NCI-H2227 (cell line): Measurements from ENCODE around the gene TRIM27.
A peak's percentile ranks its signal among the peaks of the same experiment; 100 is the strongest.
"Not testable (repeated sequence)": the region's sequence is repeated elsewhere in the genome, so short reads cannot be mapped to it uniquely, and the experiment has no call there.

Experiments used
- DNase-seq: peaks from one replicate; lab custom pipeline; 2025; ENCODE audit not compliant: unreplicated experiment; lab: John Stamatoyannopoulos, UW

Gene TRIM27

DNA sequence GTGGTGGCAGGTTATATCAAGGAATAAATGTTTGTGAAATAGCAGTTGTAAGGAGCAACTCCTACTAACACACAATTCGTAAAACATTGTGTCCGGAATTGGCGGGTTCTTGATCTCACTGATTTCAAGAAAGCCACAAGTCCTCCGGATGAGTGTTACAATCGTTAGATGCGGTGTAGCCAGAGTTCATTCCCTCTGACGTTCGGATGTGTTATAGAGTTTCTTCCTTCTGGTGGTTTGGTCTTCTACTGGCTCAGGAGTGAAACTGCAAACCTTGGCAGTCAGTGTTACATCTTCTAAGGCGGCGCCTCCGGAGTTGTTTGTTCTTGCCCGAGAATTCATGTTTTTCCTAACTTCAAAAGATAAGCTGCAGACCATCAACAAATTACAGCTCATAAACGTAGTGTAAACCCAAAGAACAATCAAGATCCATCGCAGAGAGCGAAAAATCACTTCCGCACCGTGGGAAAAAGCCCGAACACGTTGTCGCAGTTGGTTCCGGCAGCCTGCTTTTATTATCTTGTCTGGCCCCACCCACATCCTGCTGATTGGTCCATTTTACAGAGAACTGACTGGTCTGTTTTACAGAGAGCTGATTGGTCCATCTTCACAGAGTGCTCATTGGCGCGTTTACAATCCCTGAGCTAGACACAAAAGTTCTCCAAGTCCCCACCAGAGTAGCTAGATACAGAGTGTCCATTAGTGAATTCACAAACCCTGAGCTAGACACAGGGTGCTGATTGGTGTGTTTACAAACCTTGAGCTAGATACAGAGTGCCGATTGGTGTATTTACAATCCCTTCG is 58.2 kb downstream of the TRIM27 start:
- peak; percentile 71 for DNase-seq

DNA sequence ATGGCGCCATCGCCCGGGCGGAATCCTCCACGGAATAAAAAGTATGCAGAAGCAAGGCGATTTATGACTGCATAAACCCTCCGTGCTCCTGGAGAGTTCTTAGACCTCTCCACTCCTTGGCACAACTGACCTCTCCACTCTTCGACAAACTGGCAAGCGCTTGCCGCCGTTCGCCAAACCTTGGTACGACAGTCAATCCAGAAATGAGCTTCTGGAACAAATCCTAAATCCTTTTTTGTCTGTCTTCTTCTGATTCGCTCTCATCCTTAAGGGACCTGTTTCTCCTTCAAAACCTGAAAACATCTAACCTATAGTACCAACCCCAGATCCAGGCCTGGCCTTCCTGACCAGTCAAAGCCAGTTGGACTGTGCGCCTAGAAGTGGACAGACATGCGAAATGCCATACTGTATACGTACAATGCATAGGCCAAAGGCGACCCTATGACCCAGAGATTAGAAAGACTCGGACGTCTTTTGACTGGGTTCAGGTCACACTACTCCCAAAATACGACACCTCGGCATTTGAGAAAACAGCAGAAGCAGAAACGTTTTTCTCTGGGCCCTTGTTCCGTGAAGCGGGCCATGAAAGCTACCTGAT is 59.4 kb downstream of the TRIM27 start:
- no peak for DNase-seq

DNA sequence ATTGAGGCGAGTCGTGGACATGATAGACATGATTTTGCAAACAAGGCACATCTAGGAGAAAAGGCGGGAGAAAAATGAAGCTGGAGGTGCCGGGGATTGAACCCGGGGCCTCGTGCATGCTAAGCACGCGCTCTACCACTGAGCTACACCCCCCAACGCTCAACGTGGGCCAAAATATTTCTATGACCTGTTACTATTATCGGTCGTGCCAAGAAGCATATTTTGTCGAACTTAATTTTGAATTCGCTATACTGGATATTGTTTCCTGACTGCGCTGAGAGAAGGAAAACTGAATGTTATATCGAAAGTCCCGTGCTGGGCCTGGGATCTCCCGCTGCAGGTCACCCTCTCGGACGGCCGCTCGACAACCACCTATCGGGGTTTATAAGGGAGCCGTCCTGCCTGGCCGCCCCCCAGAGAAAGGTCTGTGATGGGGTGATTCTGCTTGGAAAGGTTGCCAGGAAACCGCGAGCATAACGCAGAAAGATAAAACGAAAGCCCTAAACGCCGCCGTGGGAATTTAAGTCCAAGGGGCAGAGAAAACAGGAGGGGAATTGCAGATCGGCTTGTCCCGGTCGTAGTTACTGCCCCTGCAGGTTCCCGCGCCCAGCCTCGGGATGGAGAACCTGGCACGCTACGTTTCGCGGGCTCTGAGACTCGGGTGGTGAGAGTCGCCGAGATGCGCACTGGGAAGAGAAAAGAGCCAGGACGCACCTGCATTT is 60.0 kb downstream of the TRIM27 start:
- DNase-seq = peak; percentile 89

DNA sequence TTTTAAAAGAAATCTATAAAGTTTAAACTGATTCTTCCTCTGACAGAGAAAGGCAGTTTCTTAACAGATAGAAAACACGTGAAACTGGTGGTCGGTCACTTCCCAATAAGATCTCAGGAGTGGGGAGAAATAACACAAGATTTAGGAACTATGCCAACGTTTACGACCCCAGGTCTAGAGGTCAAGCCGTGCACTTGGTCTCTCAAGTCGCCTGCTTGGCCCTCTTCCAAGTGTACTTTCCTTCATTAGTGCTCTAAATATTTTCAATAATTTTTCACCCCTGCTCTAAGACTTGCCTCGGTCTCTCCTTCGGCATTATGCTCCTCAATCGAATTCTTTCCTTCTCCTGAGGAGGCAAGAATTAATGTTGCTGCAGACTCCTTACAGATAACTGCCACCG is 61.7 kb downstream of the TRIM27 start:
- DNase-seq = no peak

DNA sequence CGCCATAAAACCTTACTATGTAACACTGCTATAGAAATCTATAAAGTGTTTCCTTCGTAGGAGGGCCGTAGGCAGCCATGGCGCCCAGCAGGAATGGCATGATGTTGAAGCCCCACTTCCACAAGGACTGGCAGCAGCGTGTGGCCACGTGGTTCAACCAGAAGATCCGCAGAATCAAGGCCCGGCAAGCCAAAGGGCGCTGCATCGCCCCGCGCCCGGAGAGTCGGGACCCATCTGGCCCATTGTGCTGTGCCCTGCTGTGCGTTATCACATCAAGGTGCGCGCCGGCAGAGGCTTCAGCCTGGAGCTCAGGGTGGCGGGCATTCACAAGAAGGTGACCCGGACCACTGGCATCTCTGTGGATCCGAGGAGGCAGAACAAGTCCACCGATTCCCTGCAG is 62.4 kb downstream of the TRIM27 start:
- DNase-seq = no peak

DNA sequence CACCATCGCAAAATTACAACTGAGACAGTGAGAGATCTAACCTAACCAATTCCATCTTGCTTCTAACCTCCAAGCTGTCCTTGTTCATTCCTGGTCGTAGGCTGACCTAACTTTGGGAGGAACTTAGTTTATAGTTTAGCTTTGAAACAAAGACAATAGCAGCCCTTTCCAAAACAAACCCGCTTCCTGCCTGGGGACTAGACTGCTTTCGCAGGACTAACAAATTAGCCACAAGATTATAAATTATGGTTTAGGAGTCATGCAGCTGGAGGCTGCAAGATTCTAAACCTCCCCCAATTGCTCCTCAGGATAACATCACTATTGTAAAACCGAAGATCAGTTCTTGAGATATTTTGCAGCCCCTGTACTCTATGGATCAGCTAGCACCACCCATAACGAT is 63.2 kb downstream of the TRIM27 start:
- DNase-seq = no peak

DNA sequence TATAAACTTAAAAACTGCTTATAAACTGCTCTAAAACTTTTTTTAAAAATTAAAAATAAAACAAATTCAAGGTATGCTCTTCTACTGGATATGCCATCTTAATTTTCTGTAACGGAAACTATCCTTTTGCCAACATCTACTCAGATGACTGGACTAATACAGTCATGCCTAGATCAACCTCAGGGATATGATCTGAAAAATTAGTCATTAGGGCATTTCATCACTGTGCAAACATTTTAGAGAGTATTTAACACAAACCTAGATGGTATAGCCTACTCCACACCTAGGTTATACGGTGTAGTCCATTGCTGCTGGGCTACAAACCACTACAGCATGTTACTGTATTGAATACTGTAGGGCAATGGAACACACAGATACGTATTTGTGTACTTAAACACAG is 64.8 kb downstream of the TRIM27 start:
- no peak for DNase-seq

DNA sequence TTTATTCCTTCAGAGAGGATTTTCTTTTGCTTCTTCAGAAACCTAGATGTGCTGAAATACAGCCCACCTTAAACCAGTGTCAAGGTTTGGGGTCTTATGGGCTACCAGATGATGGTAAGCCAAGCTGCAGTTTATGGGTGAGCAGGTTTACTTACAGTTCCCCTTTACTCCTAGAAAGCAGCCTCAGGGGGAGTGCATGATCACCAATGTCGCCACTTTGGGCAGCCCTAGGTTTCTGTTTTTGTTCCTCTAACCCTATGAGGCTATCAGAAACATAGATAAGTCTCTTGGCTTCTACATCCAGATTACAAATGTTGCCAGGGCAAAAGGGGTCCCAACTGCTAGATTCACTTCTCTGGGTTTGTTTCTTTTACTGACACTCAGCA is 67.2 kb downstream of the TRIM27 start:
- no peak for DNase-seq

DNA sequence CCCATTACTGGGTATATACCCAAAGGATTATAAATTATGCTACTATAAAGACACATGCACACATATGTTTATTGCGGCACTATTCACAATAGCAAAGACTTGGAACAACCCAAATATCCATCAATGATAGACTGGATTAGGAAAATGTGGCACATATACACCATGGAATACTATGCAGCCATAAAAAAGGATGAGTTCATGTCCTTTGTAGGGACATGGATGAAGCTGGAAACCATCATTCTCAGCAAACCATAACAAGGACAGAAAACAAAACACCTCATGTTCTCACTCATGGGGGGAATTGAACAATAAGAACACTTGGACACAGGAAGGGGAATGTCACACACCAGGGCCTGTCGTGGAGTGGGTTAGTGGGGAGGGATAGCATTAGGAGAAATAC is 69.4 kb downstream of the TRIM27 start:
- not testable (repeated sequence) for DNase-seq
